ENCODE measurements around the gene TTLL11.

The TTLL11 gene

DNA sequence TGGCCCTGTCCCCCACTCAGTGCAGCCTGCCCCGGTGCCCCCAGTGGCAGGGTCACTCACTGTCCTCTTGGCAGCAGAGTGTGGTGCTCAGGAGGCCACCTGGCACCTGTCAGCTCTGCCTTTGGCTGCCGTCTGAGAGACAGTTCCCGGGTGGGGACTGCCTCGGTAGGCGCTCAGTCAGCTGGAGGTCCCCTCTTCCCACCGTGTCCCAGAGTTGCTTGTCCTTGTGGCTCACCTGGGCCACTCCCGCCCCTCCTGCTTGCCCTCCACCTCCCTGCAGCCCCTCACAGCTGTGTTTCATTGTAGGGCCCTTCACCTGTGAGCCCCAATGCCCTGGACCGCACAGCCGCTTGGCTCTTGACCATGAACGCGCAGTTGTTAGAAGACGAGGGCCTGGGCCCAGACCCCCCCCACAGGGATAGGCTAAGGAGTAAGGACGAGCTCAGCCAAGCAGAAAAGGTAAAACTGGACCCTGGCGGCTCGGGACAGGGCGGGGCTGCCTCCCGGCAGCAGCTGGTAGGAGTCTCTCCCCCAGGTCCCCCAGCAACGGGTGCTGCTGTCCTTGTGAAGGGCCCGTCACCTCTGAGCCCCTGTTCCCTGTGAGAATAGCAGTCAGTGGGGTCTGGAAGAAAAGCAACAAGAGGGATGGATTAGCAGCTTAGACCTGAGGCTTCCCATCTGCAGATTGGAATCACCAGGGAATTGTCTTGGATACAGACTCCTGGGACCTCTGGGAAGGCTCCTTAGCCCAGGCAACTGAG lies 319.0 kb downstream of the TTLL11 start:
- no peak for DNase-seq (ENCODE audit: low read depth in 2 of 2)

DNA sequence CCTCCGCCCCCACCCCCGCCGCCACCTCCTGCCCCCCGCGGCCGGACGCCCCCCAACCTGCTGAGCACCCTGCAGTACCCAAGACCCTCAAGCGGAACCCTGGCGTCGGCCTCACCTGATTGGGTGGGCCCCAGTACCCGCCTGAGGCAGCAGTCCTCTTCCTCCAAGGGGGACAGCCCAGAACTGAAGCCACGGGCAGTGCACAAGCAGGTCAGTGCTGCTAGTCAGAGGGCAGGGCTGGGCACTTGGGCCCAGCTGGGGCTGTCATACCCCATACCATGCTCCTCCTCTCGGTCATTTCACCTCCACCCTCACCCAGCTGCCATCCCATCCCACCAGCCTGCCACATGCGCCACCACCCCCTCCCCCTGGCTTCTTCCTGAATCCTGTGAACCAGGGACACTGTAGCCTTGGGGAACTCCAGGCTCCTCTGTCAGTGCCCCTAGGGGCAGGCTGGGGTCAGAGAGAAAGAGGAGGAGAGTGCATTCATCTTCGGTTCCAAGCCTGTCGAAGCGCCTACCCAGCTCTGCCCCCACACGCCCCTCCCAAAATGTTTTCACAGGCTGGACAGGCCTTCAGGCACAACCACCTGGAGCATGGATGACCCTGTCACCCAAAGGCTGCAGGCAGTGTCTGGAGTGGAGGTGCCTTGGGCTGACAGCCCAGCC lies 319.7 kb downstream of the TTLL11 start:
- no peak for DNase-seq (ENCODE audit: low read depth in 2 of 2)

DNA sequence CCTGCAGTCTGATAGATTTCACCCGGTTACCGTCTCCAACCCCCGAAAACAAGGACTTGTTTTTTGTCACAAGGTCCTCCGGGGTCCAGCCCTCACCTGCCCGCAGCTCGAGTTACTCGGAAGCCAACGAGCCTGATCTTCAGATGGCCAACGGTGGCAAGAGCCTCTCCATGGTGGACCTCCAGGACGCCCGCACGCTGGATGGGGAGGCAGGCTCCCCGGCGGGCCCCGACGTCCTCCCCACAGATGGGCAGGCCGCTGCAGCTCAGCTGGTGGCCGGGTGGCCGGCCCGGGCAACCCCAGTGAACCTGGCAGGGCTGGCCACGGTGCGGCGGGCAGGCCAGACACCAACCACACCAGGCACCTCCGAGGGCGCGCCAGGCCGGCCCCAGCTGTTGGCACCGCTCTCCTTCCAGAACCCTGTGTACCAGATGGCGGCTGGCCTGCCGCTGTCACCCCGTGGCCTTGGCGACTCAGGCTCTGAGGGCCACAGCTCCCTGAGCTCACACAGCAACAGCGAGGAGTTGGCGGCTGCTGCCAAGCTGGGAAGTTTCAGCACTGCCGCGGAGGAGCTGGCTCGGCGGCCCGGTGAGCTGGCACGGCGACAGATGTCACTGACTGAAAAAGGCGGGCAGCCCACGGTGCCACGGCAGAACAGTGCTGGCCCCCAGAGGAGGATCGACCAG lies 320.4 kb downstream of the TTLL11 start:
- DNase-seq (ENCODE audit: low read depth in 2 of 2) = no peak

Measured in stimulated activated CD8-positive, alpha-beta memory T cell treated with anti-CD3 and anti-CD28 coated beads, Interleukin-15, amount 100 ng/mL, for 48 hours (primary cell).